Measurements from ENCODE around the gene ARHGAP44. TPM values are rescaled to one million over a fixed set of nuclear protein-coding genes. Genes with fewer than 3 reads are reported as not detected.

The ARHGAP44 gene
- total and polyA plus RNA-seq, 9 of the 15 experiments (the other 6 are each of a cell fraction or from before 2014, with no cell fraction given) = 0.01 to 0.68 (median 0.07) TPM; not detected in 1

DNA sequence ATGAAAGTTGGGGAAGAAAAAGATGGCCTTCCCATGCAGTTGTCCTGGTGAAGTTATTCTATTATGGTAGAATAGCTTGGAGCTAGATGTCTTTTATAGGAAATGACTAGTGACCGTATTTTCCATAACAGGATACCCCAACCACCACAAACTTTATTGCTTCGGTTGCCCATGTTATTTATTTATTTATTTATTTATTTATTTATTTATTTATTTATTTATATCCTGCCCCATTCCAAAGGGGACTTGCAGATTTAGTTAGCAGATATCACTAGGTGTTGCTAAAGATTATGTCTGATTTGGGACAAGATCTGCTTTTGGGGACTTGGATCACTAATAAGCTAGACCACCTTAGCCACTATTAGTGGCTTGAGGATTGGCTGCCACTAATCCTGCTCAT is 68.3 kb downstream of the ARHGAP44 start:
- ChIA-PET POLR2A (no interaction called here), CTCF (ENCODE audit: low intra/inter-chr PET ratio) (no interaction called here)
- Histone ChIP-seq H3K9me3 (replicated peaks; ENCODE audit: control insufficient read depth, insufficient read depth, low read depth, low read length) (no peaks in the 10 kb centered on the region), H3K4me1 (replicated peaks in 1 of 2; ENCODE audit: control insufficient read depth in 2 of 2, insufficient read depth in 2 of 2, low read length in 2 of 2) (no peaks in the 10 kb centered on the region), H3K4me3 (no peak overlapping the region), H3K27ac (ENCODE audit: extremely low read depth, low read depth, low read length) (no peak overlapping the region), H2AFZ (ENCODE audit: low read depth, low read length) (no peak overlapping the region), H3K79me2 (ENCODE audit: control insufficient read depth, insufficient read depth, low read length) (no peaks in the 10 kb centered on the region), H3K36me3 (ENCODE audit: control insufficient read depth, insufficient read depth, low read length) (no peaks in the 10 kb centered on the region), H3K9me1 (ENCODE audit: control insufficient read depth, insufficient read depth, low read length) (no peaks in the 10 kb centered on the region), H3K4me2 (ENCODE audit: insufficient read depth, low read length) (no peak overlapping the region), H3K27me3 (ENCODE audit: control insufficient read depth in 2 of 2, insufficient read depth in 2 of 2, low read length in 2 of 2) (no peaks in the 10 kb centered on the region), H3K9ac (ENCODE audit: insufficient read depth in 1 of 2, low read depth in 2 of 2, low read length in 2 of 2) (no peak overlapping the region), H4K20me1 (replicated peaks; ENCODE audit: control insufficient read depth, insufficient read depth, low read length) (no peaks in the 10 kb centered on the region)
- BruUV-seq (replicated peaks) = no TSS peak
- ATAC-seq (no peak), FAIRE-seq (no peak), DNase-seq (ENCODE audit: extremely low read depth in 1 of 4, low spot score in 3 of 4) (no peak)
- intact Hi-C loops (cut with micrococcal nuclease) = no loop called here
- 0% methylated on average over 2 of the region's 2 CpGs for WGBS (ENCODE audit: insufficient coverage, low coverage, missing lambda C conversion rate)
- no peak for TF ChIP-seq SRSF9 (IDR thresholded peaks at IDR 0.05; ENCODE audit: borderline replicate concordance, low read depth, low read length)
- TF ChIP-seq ZNF695 (CRISPR knock-in tag; IDR thresholded peaks at IDR 0.05) = no peak
- TF ChIP-seq, protein P1, sequence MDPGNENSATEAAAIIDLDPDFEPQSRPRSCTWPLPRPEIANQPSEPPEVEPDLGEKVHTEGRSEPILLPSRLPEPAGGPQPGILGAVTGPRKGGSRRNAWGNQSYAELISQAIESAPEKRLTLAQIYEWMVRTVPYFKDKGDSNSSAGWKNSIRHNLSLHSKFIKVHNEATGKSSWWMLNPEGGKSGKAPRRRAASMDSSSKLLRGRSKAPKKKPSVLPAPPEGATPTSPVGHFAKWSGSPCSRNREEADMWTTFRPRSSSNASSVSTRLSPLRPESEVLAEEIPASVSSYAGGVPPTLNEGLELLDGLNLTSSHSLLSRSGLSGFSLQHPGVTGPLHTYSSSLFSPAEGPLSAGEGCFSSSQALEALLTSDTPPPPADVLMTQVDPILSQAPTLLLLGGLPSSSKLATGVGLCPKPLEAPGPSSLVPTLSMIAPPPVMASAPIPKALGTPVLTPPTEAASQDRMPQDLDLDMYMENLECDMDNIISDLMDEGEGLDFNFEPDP (CRISPR knock-in tag; IDR thresholded peaks at IDR 0.05) = no peak
- no peak for TF ChIP-seq ZNF175 (CRISPR knock-in tag; IDR thresholded peaks at IDR 0.05; ENCODE audit: low read depth)
- no peak for TF ChIP-seq ZNF707 (CRISPR knock-in tag; conservative IDR thresholded peaks at IDR 0.05)
- TF ChIP-seq WHSC1 (IDR thresholded peaks at IDR 0.05; ENCODE audit: low read length) = no peak
- TF ChIP-seq, protein P2, sequence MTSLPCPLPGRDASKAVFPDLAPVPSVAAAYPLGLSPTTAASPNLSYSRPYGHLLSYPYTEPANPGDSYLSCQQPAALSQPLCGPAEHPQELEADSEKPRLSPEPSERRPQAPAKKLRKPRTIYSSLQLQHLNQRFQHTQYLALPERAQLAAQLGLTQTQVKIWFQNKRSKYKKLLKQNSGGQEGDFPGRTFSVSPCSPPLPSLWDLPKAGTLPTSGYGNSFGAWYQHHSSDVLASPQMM (CRISPR knock-in tag; IDR thresholded peaks at IDR 0.05) = no peak
- TF ChIP-seq RBM39 (optimal IDR thresholded peaks at IDR 0.05; ENCODE audit: low read depth, low read length) = no peak
- TF ChIP-seq, protein P3, sequence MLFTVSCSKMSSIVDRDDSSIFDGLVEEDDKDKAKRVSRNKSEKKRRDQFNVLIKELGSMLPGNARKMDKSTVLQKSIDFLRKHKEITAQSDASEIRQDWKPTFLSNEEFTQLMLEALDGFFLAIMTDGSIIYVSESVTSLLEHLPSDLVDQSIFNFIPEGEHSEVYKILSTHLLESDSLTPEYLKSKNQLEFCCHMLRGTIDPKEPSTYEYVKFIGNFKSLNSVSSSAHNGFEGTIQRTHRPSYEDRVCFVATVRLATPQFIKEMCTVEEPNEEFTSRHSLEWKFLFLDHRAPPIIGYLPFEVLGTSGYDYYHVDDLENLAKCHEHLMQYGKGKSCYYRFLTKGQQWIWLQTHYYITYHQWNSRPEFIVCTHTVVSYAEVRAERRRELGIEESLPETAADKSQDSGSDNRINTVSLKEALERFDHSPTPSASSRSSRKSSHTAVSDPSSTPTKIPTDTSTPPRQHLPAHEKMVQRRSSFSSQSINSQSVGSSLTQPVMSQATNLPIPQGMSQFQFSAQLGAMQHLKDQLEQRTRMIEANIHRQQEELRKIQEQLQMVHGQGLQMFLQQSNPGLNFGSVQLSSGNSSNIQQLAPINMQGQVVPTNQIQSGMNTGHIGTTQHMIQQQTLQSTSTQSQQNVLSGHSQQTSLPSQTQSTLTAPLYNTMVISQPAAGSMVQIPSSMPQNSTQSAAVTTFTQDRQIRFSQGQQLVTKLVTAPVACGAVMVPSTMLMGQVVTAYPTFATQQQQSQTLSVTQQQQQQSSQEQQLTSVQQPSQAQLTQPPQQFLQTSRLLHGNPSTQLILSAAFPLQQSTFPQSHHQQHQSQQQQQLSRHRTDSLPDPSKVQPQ (CRISPR knock-in tag; IDR thresholded peaks at IDR 0.05; ENCODE audit: borderline replicate concordance) = no peak
- no peak for TF ChIP-seq MCM3 (IDR thresholded peaks at IDR 0.05)
- TF ChIP-seq, protein P4, sequence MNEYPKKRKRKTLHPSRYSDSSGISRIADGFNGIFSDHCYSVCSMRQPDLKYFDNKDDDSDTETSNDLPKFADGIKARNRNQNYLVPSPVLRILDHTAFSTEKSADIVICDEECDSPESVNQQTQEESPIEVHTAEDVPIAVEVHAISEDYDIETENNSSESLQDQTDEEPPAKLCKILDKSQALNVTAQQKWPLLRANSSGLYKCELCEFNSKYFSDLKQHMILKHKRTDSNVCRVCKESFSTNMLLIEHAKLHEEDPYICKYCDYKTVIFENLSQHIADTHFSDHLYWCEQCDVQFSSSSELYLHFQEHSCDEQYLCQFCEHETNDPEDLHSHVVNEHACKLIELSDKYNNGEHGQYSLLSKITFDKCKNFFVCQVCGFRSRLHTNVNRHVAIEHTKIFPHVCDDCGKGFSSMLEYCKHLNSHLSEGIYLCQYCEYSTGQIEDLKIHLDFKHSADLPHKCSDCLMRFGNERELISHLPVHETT (CRISPR knock-in tag; conservative IDR thresholded peaks at IDR 0.05 in 1 of 2, IDR thresholded peaks at IDR 0.05 in 1 of 2) = no peak
- in situ Hi-C loops (cut with MboI) = no loop called here

Measured in K562 (cell line).